ENCODE results near the gene FARS2.

DNA sequence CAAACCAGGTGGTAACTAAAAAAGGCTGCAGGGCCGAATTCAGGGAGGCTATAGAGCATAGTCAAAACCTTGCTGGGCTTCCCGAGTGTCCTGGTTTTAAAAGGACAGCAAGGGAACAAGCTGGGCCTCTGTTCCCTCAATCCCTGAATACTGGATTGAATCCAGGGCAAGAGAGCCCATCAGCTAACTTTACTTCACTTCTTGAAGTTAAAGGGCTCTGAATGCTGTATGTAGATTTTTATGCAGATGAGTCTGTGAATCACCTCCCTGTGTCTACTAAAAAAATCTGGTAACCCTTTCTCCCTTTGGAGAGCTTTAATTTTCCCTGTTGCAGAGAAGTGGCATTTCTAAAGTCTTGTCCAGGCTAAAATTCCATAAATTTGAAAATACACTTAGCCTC is 30.0 kb upstream of the FARS2 start:
- TF ChIP-seq, protein P1, sequence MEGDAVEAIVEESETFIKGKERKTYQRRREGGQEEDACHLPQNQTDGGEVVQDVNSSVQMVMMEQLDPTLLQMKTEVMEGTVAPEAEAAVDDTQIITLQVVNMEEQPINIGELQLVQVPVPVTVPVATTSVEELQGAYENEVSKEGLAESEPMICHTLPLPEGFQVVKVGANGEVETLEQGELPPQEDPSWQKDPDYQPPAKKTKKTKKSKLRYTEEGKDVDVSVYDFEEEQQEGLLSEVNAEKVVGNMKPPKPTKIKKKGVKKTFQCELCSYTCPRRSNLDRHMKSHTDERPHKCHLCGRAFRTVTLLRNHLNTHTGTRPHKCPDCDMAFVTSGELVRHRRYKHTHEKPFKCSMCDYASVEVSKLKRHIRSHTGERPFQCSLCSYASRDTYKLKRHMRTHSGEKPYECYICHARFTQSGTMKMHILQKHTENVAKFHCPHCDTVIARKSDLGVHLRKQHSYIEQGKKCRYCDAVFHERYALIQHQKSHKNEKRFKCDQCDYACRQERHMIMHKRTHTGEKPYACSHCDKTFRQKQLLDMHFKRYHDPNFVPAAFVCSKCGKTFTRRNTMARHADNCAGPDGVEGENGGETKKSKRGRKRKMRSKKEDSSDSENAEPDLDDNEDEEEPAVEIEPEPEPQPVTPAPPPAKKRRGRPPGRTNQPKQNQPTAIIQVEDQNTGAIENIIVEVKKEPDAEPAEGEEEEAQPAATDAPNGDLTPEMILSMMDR (conservative IDR thresholded peaks at IDR 0.05 in 1 of 2, IDR thresholded peaks at IDR 0.05 in 1 of 2; ENCODE audit: low read depth in 1 of 2, low read length in 2 of 2), result no peak
- TF ChIP-seq EZH2 (IDR thresholded peaks at IDR 0.05; ENCODE audit: low read length, missing control alignments), result no peak

All from fibroblast of lung (primary cell).